ENCODE data around the gene FRMPD1.

Gene FRMPD1

DNA sequence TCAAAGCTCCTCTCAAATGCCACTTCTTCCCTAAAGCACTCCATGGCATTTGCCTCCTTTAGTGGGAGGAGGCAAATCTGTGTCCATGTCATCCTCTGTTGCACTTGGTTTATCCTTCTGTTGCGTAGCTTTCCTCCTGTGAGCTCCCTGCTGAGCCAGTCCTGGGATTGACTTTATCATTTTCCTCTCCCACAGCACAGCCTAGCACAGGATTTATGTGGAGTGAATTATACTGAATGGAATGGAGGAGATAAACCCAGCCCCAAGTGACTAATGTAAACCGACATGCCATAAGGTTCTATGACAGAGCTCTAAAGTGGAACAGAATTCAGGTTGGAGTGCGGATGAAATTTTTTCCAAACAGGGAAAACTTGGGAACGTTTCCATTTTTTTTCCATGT, 31.9 kb upstream of the FRMPD1 start:
- FAIRE-seq (no peak), DNase-seq (ENCODE audit: insufficient read length) (no peak)
- no peak for TF ChIP-seq TAF1 (IDR thresholded peaks at IDR 0.05; ENCODE audit: borderline replicate concordance, low read depth, low read length)
- TF ChIP-seq POLR2A (IDR thresholded peaks at IDR 0.05; ENCODE audit: low read depth, low read length): no peak
- no peak for TF ChIP-seq POLR2AphosphoS5 (IDR thresholded peaks at IDR 0.05; ENCODE audit: low read depth, low read length)

- DNase-seq (ENCODE audit: insufficient read length) (no peak), FAIRE-seq (no peak)
- TF ChIP-seq POLR2A (IDR thresholded peaks at IDR 0.05; ENCODE audit: low read depth, low read length): no peak
- no peak for TF ChIP-seq TAF1 (IDR thresholded peaks at IDR 0.05; ENCODE audit: borderline replicate concordance, low read depth, low read length)
- no peak for TF ChIP-seq POLR2AphosphoS5 (IDR thresholded peaks at IDR 0.05; ENCODE audit: low read depth, low read length)
Measured at GRCh38 chr9:37619806-37620205, 30.9 kb upstream of the FRMPD1 start.

DNA sequence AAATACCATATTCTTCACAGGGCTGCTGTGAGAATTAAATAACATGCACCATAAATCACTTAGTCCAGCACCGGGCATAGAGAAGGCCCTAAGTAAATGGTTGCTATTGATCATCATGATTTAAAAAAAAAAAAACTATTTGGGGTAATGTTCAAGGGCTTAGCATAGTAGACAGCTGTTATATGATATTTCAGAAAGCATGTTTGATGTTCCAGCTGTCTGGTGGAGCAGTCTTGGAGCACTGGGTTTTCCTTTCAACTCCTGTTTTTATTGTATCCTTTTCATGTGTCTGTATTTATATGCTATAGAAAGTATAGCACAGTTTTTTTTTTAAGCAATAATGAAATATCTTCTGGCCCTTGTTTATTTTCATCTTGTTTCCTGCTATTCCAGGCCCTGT, 30.4 kb upstream of the FRMPD1 start:
- DNase-seq (ENCODE audit: insufficient read length): no peak
- no peak for FAIRE-seq
- TF ChIP-seq POLR2AphosphoS5 (IDR thresholded peaks at IDR 0.05; ENCODE audit: low read depth, low read length) (no peak), POLR2A (IDR thresholded peaks at IDR 0.05; ENCODE audit: low read depth, low read length) (no peak), TAF1 (IDR thresholded peaks at IDR 0.05; ENCODE audit: borderline replicate concordance, low read depth, low read length) (no peak)

DNA sequence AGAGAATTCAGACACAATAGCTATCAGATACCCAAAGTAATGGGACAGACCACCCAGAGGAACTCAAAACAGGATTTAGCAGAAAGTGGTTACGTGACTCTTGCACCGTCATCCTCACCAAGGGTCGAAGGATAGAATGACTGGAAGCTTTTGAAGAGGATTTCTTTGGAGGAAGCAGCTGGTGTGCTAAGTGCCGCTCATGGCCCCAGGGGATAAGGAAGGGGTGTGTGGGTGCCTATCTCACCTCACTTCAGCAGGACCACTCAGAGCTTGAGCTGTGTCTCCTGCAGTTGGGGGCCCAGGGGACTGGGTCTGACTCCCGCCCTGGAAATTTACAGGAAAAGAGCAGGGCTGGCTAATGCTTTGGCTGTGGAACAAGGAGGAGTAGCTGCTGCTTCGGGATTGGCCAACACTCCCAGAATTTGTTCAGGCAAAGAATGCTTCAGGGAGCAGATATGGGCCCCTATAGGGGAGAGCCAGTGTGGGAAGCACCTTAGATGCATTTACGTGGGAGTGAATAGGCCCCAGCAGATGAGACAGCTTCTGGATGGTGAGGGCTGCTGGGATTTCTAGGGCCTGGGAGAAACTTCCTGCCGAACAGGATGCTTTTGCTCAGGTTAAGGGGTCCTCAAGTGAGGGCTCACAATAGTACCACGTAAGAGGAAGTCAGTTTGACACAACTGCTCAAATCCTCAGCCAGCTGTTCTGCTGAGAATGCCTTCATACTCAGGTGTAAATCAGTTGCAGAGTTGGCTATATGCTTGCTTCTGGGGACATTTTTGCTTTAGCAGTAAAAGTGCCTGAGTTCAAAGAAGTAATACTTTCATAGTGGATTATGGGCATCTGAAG, 29.3 kb upstream of the FRMPD1 start:
- no peak for TF ChIP-seq TAF1 (IDR thresholded peaks at IDR 0.05; ENCODE audit: borderline replicate concordance, low read depth, low read length)
- no peak for TF ChIP-seq POLR2A (IDR thresholded peaks at IDR 0.05; ENCODE audit: low read depth, low read length)
- no peak for TF ChIP-seq POLR2AphosphoS5 (IDR thresholded peaks at IDR 0.05; ENCODE audit: low read depth, low read length)
- FAIRE-seq: no peak
- no peak for DNase-seq (ENCODE audit: insufficient read length)

GRCh38 chr9:37622462-37622861, 28.3 kb upstream of the FRMPD1 start:
- TF ChIP-seq POLR2AphosphoS5 (IDR thresholded peaks at IDR 0.05; ENCODE audit: low read depth, low read length) (no peak), TAF1 (IDR thresholded peaks at IDR 0.05; ENCODE audit: borderline replicate concordance, low read depth, low read length) (no peak)
- DNase-seq (ENCODE audit: insufficient read length) (no peak), FAIRE-seq (no peak)

- FAIRE-seq (no peak), DNase-seq (ENCODE audit: insufficient read length) (no peak)
- TF ChIP-seq TAF1 (IDR thresholded peaks at IDR 0.05; ENCODE audit: borderline replicate concordance, low read depth, low read length) (no peak), POLR2AphosphoS5 (IDR thresholded peaks at IDR 0.05; ENCODE audit: low read depth, low read length) (no peak), POLR2A (IDR thresholded peaks at IDR 0.05; ENCODE audit: low read depth, low read length) (no peak)
Measured at GRCh38 chr9:37623267-37623666, 27.5 kb upstream of the FRMPD1 start.

GRCh38 chr9:37624073-37624472, 26.7 kb upstream of the FRMPD1 start:
- FAIRE-seq: no peak

DNA sequence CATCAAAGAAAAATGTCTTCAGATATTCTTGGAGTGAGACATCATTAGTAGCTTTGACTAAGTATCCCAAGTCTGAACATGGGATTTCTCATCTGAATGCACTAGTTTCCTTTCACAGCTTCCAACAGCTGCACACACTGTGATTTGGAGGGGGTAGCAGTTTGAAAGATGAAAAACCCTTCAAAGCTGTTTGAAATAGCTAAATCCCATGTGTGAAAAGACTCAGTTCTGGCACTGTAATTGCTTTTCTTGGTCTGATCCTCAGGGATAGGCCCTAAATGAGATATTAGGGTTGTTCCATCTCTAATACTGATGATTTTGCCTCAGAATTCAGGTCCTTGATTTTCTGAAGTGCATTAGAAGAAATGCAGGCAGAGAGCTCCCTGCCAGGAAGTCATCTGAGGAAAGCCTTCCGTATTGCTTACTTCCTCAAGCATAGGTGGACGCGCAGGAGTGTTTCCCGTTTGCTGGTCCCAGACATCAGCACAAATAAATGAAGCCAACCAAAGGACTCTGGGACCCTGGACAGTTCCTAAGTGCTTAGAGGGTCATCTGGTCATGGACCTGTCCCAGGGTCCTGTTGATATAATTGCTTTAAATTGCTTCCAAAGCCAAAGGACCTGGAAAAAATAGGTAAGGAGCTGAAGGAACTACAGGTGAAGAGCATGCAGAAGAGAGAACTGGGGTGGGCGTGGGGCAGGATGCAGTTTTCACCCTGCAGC, 25.6 kb upstream of the FRMPD1 start:
- FAIRE-seq (no peak), DNase-seq (ENCODE audit: insufficient read length) (no peak)
- TF ChIP-seq POLR2A (IDR thresholded peaks at IDR 0.05; ENCODE audit: low read depth, low read length): no peak
- TF ChIP-seq TAF1 (IDR thresholded peaks at IDR 0.05; ENCODE audit: borderline replicate concordance, low read depth, low read length): no peak
- TF ChIP-seq POLR2AphosphoS5 (IDR thresholded peaks at IDR 0.05; ENCODE audit: low read depth, low read length): no peak

More at GRCh38 chr9:37624073-37624472, 26.7 kb upstream of the FRMPD1 start:
- DNase-seq (ENCODE audit: insufficient read length): no peak
- TF ChIP-seq POLR2AphosphoS5 (IDR thresholded peaks at IDR 0.05; ENCODE audit: low read depth, low read length): no peak
- no peak for TF ChIP-seq POLR2A (IDR thresholded peaks at IDR 0.05; ENCODE audit: low read depth, low read length)
- TF ChIP-seq TAF1 (IDR thresholded peaks at IDR 0.05; ENCODE audit: borderline replicate concordance, low read depth, low read length): no peak

GRCh38 chr9:37625758-37626147, 25.0 kb upstream of the FRMPD1 start:
- no peak for FAIRE-seq
- TF ChIP-seq TAF1 (IDR thresholded peaks at IDR 0.05; ENCODE audit: borderline replicate concordance, low read depth, low read length): no peak
- TF ChIP-seq POLR2AphosphoS5 (IDR thresholded peaks at IDR 0.05; ENCODE audit: low read depth, low read length): no peak
- no peak for TF ChIP-seq POLR2A (IDR thresholded peaks at IDR 0.05; ENCODE audit: low read depth, low read length)

GRCh38 chr9:37626708-37627292, 24.0 kb upstream of the FRMPD1 start:
- TF ChIP-seq TAF1 (IDR thresholded peaks at IDR 0.05; ENCODE audit: borderline replicate concordance, low read depth, low read length) (no peak), POLR2A (IDR thresholded peaks at IDR 0.05; ENCODE audit: low read depth, low read length) (no peak), POLR2AphosphoS5 (IDR thresholded peaks at IDR 0.05; ENCODE audit: low read depth, low read length) (no peak)
- DNase-seq (ENCODE audit: insufficient read length) (no peak), FAIRE-seq (no peak)

More at GRCh38 chr9:37625758-37626147, 25.0 kb upstream of the FRMPD1 start:
- no peak for DNase-seq (ENCODE audit: insufficient read length)

GRCh38 chr9:37632479-37632878, 18.3 kb upstream of the FRMPD1 start:
- FAIRE-seq (no peak), DNase-seq (ENCODE audit: insufficient read length) (no peak)
- TF ChIP-seq POLR2A (IDR thresholded peaks at IDR 0.05; ENCODE audit: low read depth, low read length): no peak
- TF ChIP-seq TAF1 (IDR thresholded peaks at IDR 0.05; ENCODE audit: borderline replicate concordance, low read depth, low read length): no peak
- TF ChIP-seq POLR2AphosphoS5 (IDR thresholded peaks at IDR 0.05; ENCODE audit: low read depth, low read length): no peak

Measured in GM12892 (cell line).